GM12865 (cell line): ENCODE data around the gene STX8.

ENCODE experiments used
- DNase-seq: peaks from one replicate; pipeline ENCODE4 v3.0.0; 2010; ENCODE audit warnings: low read depth
- H3K4me3 ChIP-seq: 2 replicates; pipeline ENCODE4 v1.5.1; 2011; ENCODE audit warnings: mild to moderate bottlenecking, low read depth, low read length, control low read depth
- TF ChIP-seq, protein P1 (sequence below): IDR thresholded peaks from 2 replicates; pipeline ENCODE4 v1.5.1; 2011; ENCODE audit warnings: low read length, control low read depth, low read depth, inconsistent platforms; ENCODE audit not compliant: insufficient read depth; ENCODE audit errors: missing control alignments

The STX8 gene

DNA sequence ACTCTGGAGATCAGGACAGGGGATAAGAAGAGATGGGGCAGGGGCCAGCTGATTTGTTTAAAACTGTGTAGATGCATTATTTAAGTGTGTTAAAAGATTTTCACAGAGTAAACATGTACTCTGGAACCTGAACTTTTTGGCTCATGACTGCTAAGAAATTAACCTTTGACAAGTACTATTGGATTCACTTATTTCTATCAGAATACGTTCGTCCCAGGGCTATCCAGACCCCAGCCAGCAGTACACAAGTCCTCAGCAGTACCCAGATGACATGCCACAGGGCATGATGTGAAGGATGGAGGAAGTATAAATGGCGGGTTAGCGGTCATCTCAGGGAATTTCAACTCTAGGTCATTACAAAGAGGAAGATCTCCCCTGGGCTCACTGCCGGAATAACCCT, 253.7 kb downstream of the STX8 start:
- DNase-seq, result no peak
- TF ChIP-seq, protein P1, sequence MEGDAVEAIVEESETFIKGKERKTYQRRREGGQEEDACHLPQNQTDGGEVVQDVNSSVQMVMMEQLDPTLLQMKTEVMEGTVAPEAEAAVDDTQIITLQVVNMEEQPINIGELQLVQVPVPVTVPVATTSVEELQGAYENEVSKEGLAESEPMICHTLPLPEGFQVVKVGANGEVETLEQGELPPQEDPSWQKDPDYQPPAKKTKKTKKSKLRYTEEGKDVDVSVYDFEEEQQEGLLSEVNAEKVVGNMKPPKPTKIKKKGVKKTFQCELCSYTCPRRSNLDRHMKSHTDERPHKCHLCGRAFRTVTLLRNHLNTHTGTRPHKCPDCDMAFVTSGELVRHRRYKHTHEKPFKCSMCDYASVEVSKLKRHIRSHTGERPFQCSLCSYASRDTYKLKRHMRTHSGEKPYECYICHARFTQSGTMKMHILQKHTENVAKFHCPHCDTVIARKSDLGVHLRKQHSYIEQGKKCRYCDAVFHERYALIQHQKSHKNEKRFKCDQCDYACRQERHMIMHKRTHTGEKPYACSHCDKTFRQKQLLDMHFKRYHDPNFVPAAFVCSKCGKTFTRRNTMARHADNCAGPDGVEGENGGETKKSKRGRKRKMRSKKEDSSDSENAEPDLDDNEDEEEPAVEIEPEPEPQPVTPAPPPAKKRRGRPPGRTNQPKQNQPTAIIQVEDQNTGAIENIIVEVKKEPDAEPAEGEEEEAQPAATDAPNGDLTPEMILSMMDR, result no peak
- H3K4me3 ChIP-seq, result no peak overlapping the region

DNA sequence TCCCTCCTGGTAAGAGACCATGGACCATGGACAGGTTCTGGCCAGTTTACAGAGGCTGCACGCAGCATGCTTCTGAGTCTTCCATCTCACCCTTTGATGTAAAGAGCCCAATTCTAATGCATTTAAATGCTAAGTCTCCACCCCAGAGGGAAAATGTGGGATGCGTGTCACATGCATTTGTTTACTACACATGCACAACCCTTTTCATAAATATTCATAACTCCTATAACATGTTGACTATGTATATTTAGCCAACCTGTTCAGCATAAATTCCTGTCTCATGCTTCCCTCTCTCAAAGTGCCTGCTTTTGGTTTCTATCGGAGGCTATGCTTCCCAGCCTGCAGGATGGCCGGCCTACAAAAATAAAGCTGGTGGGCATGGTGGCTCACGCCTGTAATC, 260.3 kb downstream of the STX8 start:
- no peak for DNase-seq
- TF ChIP-seq, protein P1, result no peak
- H3K4me3 ChIP-seq, result no peak overlapping the region

DNA sequence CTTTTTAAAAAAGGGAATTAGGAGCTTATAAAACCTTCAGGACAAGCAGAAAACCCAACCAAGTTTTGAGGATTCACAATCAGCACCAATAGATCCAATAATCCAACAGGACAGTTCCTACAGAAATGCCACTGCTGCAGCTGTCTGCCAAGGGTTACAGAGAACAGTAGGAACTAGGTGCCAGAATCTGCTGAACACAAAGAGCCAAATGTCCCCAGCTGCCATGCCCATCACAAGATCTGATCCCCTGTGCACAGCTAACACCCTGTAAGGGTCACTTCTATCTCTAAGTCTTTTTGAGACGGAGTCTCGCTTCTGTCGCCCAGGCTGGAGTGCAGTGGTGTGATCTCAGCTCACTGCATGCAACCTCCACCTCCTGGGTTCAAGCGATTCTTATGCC, 262.3 kb downstream of the STX8 start:
- DNase-seq, result no peak
- TF ChIP-seq, protein P1, result no peak
- H3K4me3 ChIP-seq, result no peak overlapping the region

DNA sequence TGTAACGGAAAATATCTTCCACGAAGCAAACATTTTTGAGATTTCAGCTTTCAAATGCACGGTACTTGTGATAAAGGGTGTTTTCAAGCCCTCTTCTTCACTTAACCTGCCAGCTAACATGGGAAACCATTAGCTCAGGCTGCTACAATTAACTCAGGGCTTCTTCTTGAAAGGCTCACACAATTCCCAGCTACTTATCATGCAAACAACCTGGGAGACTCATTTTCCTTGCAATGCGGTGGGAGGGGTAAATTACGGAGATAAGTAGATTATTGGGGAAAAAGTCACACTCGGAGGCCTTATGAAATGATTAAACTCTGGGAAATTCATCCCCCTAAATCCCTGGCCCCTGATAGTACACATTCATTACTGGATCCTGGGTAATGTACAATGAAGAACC, 266.4 kb downstream of the STX8 start:
- TF ChIP-seq, protein P1, result no peak
- H3K4me3 ChIP-seq, result no peak overlapping the region
- DNase-seq, result no peak

DNA sequence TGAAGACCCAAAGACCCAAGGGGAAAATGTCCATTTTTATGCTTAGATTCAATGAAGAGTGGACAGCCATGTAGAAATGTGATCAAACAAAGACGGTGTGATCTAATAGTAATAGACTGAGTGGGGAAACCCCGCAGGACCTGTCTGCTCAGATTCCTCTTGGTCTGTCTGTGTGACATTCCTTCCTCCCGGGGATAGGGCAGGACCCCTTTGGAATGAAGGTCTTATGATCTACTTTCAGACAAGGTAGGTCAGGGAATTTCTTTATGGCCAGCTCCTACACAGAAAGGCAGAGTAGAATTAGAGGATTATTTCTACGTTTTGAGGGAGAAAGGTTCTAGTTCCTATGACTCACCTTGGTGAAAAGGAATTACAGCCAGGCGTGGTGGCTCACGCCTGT, 267.6 kb downstream of the STX8 start:
- H3K4me3 ChIP-seq, result no peak overlapping the region
- TF ChIP-seq, protein P1, result no peak
- no peak for DNase-seq

DNA sequence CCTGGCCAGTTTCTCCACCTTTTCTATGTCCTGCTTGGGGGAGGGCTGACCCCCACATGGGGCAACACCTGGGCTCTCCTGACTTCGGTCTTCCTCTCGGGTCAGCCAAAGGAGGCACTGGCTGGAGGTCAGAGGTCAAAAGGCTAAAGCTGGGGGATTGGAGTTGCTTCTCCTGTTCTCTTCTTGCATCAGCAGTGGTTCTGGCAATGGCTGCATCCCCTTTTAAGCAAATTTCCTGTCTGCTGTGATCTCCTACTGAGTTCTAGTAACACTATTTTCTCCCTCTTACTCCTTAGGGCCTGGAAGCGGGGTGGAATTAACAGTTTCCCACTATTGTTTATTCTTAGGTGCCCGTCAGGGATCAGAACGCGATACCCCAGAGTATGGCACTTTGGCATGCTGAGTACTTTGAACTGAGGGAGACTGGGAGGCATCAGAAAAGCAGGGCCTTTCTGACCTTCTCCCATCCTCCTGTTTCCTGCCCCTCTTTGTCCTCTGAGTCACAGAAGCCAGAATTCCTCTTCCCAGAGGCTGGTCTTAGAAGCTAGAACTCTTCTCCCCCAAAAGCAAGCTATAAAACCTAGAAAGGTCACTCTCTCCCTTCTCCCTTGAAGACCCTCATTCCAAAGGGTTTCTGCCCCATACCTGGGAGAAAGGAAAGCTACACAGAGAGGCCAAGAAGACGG, 268.2 kb downstream of the STX8 start:
- H3K4me3 ChIP-seq, result no peak overlapping the region
- TF ChIP-seq, protein P1, result no peak
- DNase-seq, result no peak

DNA sequence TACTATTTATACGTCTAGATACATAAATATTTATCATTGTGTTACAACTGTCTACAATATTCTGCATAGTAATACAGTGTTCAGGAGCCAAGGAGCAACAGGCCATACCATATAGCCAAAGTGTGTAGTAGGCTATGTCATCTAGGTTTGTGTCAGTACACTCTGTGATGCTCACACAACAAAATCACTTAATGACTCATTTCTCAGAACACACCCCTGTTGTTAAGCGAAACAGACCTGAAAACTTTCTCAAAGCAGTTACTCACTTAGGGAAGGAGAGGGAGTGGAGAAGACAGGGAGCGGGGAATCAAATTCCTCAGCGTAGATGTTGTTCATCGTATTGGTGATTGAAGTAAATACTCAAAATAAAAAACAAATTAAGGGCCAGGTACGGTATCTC, 269.5 kb downstream of the STX8 start:
- DNase-seq, result no peak
- TF ChIP-seq, protein P1, result no peak
- H3K4me3 ChIP-seq, result no peak overlapping the region
